Measurements from ENCODE around the gene ZBTB40.

- TF ChIP-seq CTCF (IDR thresholded peaks at IDR 0.05; ENCODE audit: poor library complexity), result no peak
- no peak for TF ChIP-seq EZH2 (IDR thresholded peaks at IDR 0.05; ENCODE audit: borderline replicate concordance)
Measured at GRCh38 chr1:22471610-22472009, 20.0 kb downstream of the ZBTB40 start.

All from hepatocyte (in vitro differentiated cells).